ENCODE measurements around the gene EDIL3. TPM values are rescaled to one million over a fixed set of nuclear protein-coding genes. Genes with fewer than 3 reads are reported as not detected.

The EDIL3 gene
- total and polyA plus RNA-seq, 10 of the 15 experiments (the other 5 are each of a cell fraction or from before 2014, with no cell fraction given) = 0.01 to 0.62 (median 0.20) TPM

Small RNA genes lying within 50 kb of the gene (small RNA-seq; reads per million reads assigned to genes)
- not detected for gene RNU6-448P
